HCT116 (cell line): ENCODE data around the gene RASGRF1. TPM values are rescaled to one million over a fixed set of nuclear protein-coding genes. Genes with fewer than 3 reads are reported as not detected.

ENCODE experiments used
- ATAC-seq: fragments of 200-7000 bp; cut with Tn5 transposase; 2 replicates; pipeline ENCODE4 v1.9.1; 2020; ENCODE audit warnings: mild to moderate bottlenecking, moderate library complexity
- BruUV-seq: library from RNA; stranded (reverse); fragments of 400-500 nt; replicated peaks from 2 replicates; lab custom pipeline; 2021; lab: Mats Ljungman, UMichigan
- CTCF ChIA-PET: fragments of 300-600 bp; sonication (Branson Sonifier 250); formaldehyde crosslinking; loops from one replicate; lab custom pipeline; 2021; ENCODE audit warnings: antibody characterized with exemption; lab: Charles Lee
- POLR2A ChIA-PET: fragments of 300-600, 350-600 bp; sonication (Branson Sonifier 250); formaldehyde crosslinking; loops from one replicate; lab custom pipeline; 2021; ENCODE audit warnings: antibody characterized with exemption; lab: Charles Lee
- RAD21 ChIA-PET, 2 experiments: fragments of 300-600 bp; sonication (Branson Sonifier 250); formaldehyde crosslinking; loops; one replicate each; lab custom pipeline; 2023; ENCODE audit warnings: low total read pairs in 2 of 2; ENCODE audit not compliant: uncharacterized antibody in 2 of 2, unreplicated experiment in 2 of 2, low non-redundant PET in 1 of 2; lab: Charles Lee
- DNase-seq: peaks from one replicate; pipeline ENCODE4 v3.0.0-alpha.2; 2010; ENCODE audit warnings: low read depth, low spot score
- H2AFZ ChIP-seq: fragments of 200-600 bp; shearing (Covaris generic), sonication (generic); 2 replicates; pipeline ENCODE4 v1.6.1; 2017; ENCODE audit warnings: low read depth, mixed run types, mixed read lengths, antibody characterized with exemption, low read length; ENCODE audit not compliant: poor library complexity, severe bottlenecking
- H3K27ac ChIP-seq: 2 replicates; pipeline ENCODE4 v1.5.1; 2012; ENCODE audit warnings: low read depth, low read length
- H3K27me3 ChIP-seq: fragments of 200-600 bp; sonication (generic); 2 replicates; pipeline ENCODE4 v1.6.1; 2016; ENCODE audit warnings: mixed run types, low read length, mixed read lengths; ENCODE audit not compliant: insufficient read depth
- H3K36me3 ChIP-seq, 2 experiments: fragments of 200-500 bp in 1 of 2; fragments of 200-600 bp in 1 of 2; sonication (Bioruptor generic) in 1 of 2; sonication (generic) in 1 of 2; 2 replicates each; pipeline versions ENCODE4 v1.5.1 to v1.6.1; 2014 to 2016; ENCODE audit warnings: low read length in 2 of 2, inconsistent platforms in 1 of 2, mixed read lengths in 1 of 2, mixed run types in 1 of 2; ENCODE audit not compliant: insufficient read depth in 2 of 2, control insufficient read depth in 1 of 2
- H3K4me1 ChIP-seq, 2 experiments: fragments of 200-600 bp in 1 of 2; sonication (generic) in 1 of 2; 2 replicates each; pipeline versions ENCODE4 v1.5.1 to v1.6.1; 2012 to 2017; ENCODE audit warnings: low read length in 2 of 2, inconsistent platforms in 1 of 2, mild to moderate bottlenecking in 1 of 2, mixed read lengths in 1 of 2, mixed run types in 1 of 2, moderate library complexity in 1 of 2; ENCODE audit not compliant: insufficient read depth in 2 of 2, control insufficient read depth in 1 of 2
- H3K4me2 ChIP-seq: fragments of 200-600 bp; sonication (generic); 2 replicates; pipeline ENCODE4 v1.6.1; 2017; ENCODE audit warnings: mixed run types, low read length, mixed read lengths
- H3K4me3 ChIP-seq, 2 experiments: fragments of 200-600 bp in 1 of 2; sonication (generic) in 1 of 2; replicated peaks in 1 of 2; 2 replicates each; pipeline ENCODE4 v1.5.1; 2011 to 2016; ENCODE audit warnings: low read length in 2 of 2, control low read depth in 1 of 2, low read depth in 1 of 2, mild to moderate bottlenecking in 1 of 2, mixed read lengths in 1 of 2, mixed run types in 1 of 2
- H3K79me2 ChIP-seq: fragments of 200-600 bp; sonication (generic); 2 replicates; pipeline ENCODE4 v1.6.1; 2017; ENCODE audit warnings: mild to moderate bottlenecking, mixed run types, low read length, moderate library complexity, mixed read lengths; ENCODE audit not compliant: insufficient read depth
- H3K9ac ChIP-seq: fragments of 200-600 bp; sonication (generic); 2 replicates; pipeline ENCODE4 v1.6.1; 2016; ENCODE audit warnings: low read length, mixed read lengths
- H3K9me2 ChIP-seq: fragments of 200-600 bp; sonication (generic), shearing (Covaris generic); 2 replicates; pipeline ENCODE4 v1.6.1; 2017; ENCODE audit warnings: mixed run types, mild to moderate bottlenecking, moderate library complexity; ENCODE audit not compliant: insufficient read depth
- H3K9me3 ChIP-seq, 2 experiments: fragments of 200-500 bp in 1 of 2; fragments of 200-600 bp in 1 of 2; sonication (Bioruptor generic) in 1 of 2; sonication (generic) in 1 of 2; 2 replicates each; pipeline ENCODE4 v1.6.1; 2014 to 2017; ENCODE audit warnings: low read length in 2 of 2, mixed read lengths in 2 of 2, inconsistent platforms in 1 of 2, low read depth in 1 of 2, mild to moderate bottlenecking in 1 of 2, mixed run types in 1 of 2, moderate library complexity in 1 of 2; ENCODE audit not compliant: control insufficient read depth in 1 of 2, insufficient read depth in 1 of 2
- H4K20me1 ChIP-seq: fragments of 200-600 bp; sonication (generic), shearing (Covaris generic); 2 replicates; pipeline ENCODE4 v1.6.1; 2017; ENCODE audit warnings: mixed run types, mild to moderate bottlenecking, moderate library complexity; ENCODE audit not compliant: insufficient read depth
- CBX3 ChIP-seq: IDR thresholded peaks from 2 replicates; pipeline ENCODE4 v1.6.1; 2012; ENCODE audit warnings: low read depth
- CEBPB ChIP-seq: IDR thresholded peaks from 2 replicates; pipeline ENCODE4 v1.6.1; 2012; ENCODE audit warnings: low read depth
- EGR1 ChIP-seq: IDR thresholded peaks from 2 replicates; pipeline ENCODE4 v1.6.1; 2012; ENCODE audit warnings: low read depth
- ELF1 ChIP-seq: IDR thresholded peaks from 2 replicates; pipeline ENCODE4 v1.6.1; 2012; ENCODE audit warnings: low read depth, borderline replicate concordance
- EZH2 ChIP-seq: fragments of 200-600 bp; sonication (generic); IDR thresholded peaks from 2 replicates; pipeline ENCODE4 v1.6.1; 2017; ENCODE audit warnings: antibody characterized with exemption, mixed run types
- EZH2phosphoT487 ChIP-seq: fragments of 200-600 bp; IDR thresholded peaks from 2 replicates; pipeline ENCODE4 v1.6.1; 2018; ENCODE audit warnings: antibody characterized with exemption, borderline replicate concordance
- FOSL1 ChIP-seq: IDR thresholded peaks from 2 replicates; pipeline ENCODE4 v1.6.1; 2012; ENCODE audit warnings: low read depth
- JUND ChIP-seq: IDR thresholded peaks from 2 replicates; pipeline ENCODE4 v1.6.1; 2012
- POLR2AphosphoS5 ChIP-seq: IDR thresholded peaks from 2 replicates; pipeline ENCODE4 v1.6.1; 2011; ENCODE audit warnings: mild to moderate bottlenecking, low read depth, low read length, moderate library complexity
- SIN3A ChIP-seq: IDR thresholded peaks from 2 replicates; pipeline ENCODE4 v1.6.1; 2012; ENCODE audit warnings: low read depth
- SP1 ChIP-seq: IDR thresholded peaks from 2 replicates; pipeline ENCODE4 v1.6.1; 2012; ENCODE audit warnings: low read depth
- SRF ChIP-seq: IDR thresholded peaks from 2 replicates; pipeline ENCODE4 v1.6.1; 2012; ENCODE audit warnings: low read depth
- TCF7L2 ChIP-seq: IDR thresholded peaks from 2 replicates; pipeline ENCODE4 v1.7.0; 2011; ENCODE audit warnings: borderline replicate concordance, inconsistent platforms; ENCODE audit not compliant: insufficient read depth, insufficient read length; ENCODE audit errors: extremely low read depth
- intact Hi-C: fragments of 100-400 bp; cut with micrococcal nuclease; formaldehyde crosslinking; loops from 2 replicates; pipeline ENCODE4 v1.10.0; 2022
- total RNA-seq: library from RNA; stranded (reverse); gene quantifications from one replicate; pipeline ENCODE4 v1.2.1, GENCODE V29; 2021; ENCODE audit not compliant: unreplicated experiment
- TF ChIP-seq, protein P1 (sequence below), 3 experiments: fragments of 200-600 bp in 1 of 3; sonication (generic) in 1 of 3; IDR thresholded peaks in 2 of 3; conservative IDR thresholded peaks in 1 of 3; 2 replicates each; pipeline ENCODE4 v1.5.1; 2012 to 2017; ENCODE audit warnings: low read depth in 2 of 3, low read length in 2 of 3, antibody characterized with exemption in 1 of 3, borderline replicate concordance in 1 of 3, control low read depth in 1 of 3, mild to moderate bottlenecking in 1 of 3, mixed read lengths in 1 of 3, mixed run types in 1 of 3, moderate library complexity in 1 of 3; ENCODE audit not compliant: insufficient read depth in 1 of 3
- TF ChIP-seq, protein P2 (sequence below): IDR thresholded peaks from 2 replicates; pipeline ENCODE4 v1.6.1; 2011; ENCODE audit warnings: mild to moderate bottlenecking, low read length, moderate library complexity; ENCODE audit not compliant: insufficient replicate concordance; ENCODE audit errors: extremely low read depth

The RASGRF1 gene
- total RNA-seq, 1 experiment from 2014 or later = 2.4 TPM

DNA sequence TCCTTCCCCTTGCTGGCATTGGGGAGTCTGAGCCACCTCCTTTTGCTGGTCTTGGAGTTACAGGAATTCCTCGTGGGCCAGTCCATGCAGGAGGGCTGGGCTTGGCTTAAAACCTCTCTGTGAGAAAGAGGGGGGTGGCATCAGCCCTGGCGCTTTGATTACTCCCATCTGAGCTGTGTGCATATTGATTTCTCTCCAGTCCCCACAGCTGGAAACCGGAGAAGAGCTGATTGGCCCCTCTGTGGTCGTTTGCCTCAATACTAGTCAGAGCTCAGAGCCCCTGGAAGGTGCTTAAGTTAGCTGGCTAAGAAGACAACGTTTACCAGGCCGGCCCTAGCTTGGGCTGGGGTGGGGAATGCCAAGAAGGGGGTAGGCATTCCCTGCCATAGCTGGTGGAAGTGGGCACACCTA lies 4.0 kb upstream of the RASGRF1 start:
- CTCF ChIA-PET = no interaction called here
- H3K27ac ChIP-seq = no peak overlapping the region
- peaks cover 51% of the 10 kb centered on the region for H3K27me3 ChIP-seq
- H2AFZ ChIP-seq = no peak overlapping the region
- no peak overlapping the region for H3K4me2 ChIP-seq
- RAD21 ChIA-PET = no interaction called here
- H3K9me3 ChIP-seq = no peaks in the 10 kb centered on the region
- H4K20me1 ChIP-seq = no peaks in the 10 kb centered on the region
- H3K36me3 ChIP-seq = no peaks in the 10 kb centered on the region
- no peak for DNase-seq
- no peak overlapping the region for H3K9ac ChIP-seq
- intact Hi-C loops = no loop called here
- POLR2A ChIA-PET = no interaction called here
- no peak for ATAC-seq
- no peak overlapping the region for H3K4me3 ChIP-seq
- BruUV-seq = no TSS peak
- no peaks in the 10 kb centered on the region for H3K4me1 ChIP-seq
- H3K9me2 ChIP-seq = no peaks in the 10 kb centered on the region
- TF ChIP-seq, protein P1, sequence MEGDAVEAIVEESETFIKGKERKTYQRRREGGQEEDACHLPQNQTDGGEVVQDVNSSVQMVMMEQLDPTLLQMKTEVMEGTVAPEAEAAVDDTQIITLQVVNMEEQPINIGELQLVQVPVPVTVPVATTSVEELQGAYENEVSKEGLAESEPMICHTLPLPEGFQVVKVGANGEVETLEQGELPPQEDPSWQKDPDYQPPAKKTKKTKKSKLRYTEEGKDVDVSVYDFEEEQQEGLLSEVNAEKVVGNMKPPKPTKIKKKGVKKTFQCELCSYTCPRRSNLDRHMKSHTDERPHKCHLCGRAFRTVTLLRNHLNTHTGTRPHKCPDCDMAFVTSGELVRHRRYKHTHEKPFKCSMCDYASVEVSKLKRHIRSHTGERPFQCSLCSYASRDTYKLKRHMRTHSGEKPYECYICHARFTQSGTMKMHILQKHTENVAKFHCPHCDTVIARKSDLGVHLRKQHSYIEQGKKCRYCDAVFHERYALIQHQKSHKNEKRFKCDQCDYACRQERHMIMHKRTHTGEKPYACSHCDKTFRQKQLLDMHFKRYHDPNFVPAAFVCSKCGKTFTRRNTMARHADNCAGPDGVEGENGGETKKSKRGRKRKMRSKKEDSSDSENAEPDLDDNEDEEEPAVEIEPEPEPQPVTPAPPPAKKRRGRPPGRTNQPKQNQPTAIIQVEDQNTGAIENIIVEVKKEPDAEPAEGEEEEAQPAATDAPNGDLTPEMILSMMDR (IDR thresholded peaks at IDR 0.05 in 2 of 3, conservative IDR thresholded peaks at IDR 0.05 in 1 of 3; ENCODE audit: borderline replicate concordance in 1 of 3, insufficient read depth in 1 of 3, low read depth in 2 of 3, low read length in 2 of 3) = no peak
- TF ChIP-seq CBX3 (no peak), SP1 (no peak), SRF (no peak), CEBPB (no peak), ELF1 (no peak), EGR1 (no peak), TCF7L2 (no peak), EZH2phosphoT487 (no peak), EZH2 (no peak), SIN3A (no peak), JUND (no peak), POLR2AphosphoS5 (no peak), FOSL1 (no peak)
- TF ChIP-seq, protein P2, sequence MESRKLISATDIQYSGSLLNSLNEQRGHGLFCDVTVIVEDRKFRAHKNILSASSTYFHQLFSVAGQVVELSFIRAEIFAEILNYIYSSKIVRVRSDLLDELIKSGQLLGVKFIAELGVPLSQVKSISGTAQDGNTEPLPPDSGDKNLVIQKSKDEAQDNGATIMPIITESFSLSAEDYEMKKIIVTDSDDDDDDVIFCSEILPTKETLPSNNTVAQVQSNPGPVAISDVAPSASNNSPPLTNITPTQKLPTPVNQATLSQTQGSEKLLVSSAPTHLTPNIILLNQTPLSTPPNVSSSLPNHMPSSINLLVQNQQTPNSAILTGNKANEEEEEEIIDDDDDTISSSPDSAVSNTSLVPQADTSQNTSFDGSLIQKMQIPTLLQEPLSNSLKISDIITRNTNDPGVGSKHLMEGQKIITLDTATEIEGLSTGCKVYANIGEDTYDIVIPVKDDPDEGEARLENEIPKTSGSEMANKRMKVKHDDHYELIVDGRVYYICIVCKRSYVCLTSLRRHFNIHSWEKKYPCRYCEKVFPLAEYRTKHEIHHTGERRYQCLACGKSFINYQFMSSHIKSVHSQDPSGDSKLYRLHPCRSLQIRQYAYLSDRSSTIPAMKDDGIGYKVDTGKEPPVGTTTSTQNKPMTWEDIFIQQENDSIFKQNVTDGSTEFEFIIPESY = no peak
- no peaks in the 10 kb centered on the region for H3K79me2 ChIP-seq
